ENCODE data around the gene RPUSD3.

Gene RPUSD3

DNA sequence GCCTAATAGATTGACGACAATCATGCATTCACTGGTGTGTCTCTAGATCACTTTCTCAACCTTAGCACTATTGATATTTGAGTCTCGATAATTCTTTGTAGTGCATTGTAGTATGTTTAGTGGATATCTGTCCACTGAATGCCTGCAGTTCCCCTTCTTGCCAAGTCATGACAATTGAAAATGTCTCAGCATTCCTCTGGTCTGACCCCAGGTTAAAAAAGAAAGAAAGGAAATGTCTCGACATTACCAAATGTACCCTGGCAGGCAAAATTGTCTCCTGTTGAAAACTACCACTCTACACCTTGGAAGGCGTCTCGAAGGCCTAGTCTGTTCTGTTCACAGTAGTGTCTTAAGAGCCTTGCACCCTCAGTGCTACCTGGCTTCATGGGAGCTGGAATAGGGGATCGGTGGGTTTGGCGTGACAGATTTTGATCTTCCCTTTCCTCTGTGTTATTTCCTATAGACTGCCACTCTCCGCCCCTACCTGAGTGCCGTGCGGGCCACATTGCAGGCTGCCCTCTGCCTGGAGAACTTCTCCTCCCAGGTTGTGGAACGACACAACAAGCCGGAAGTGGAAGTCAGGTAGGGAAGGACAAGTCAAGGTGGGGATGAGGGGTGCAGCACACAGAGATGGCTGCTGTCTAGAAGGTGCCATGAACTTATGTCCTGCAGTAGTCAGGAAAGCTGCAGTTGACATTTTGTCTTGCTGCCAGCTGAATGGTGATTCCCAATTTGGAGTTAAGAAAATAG, 46.4 kb downstream of the RPUSD3 start:
- no peak for DNase-seq

DNA sequence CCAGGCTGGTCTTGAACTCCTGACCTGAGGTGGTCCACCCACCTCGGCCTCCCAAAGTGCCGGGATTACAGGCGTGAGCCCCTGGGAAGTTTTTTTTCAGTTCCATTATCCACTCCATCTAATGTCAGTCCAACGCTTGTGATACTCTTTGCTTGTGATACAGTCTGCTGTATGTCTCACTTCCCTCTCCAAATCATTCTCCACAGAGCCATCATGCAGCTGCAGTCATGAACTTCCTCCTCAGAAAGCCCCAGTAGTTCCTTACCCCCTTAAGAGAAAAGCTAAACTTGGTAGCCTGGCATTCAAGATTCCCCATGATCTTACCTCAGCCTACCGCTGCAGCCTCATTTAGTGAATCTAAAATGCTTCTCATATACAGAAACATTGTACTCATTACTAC, 48.6 kb downstream of the RPUSD3 start:
- DNase-seq: no peak

DNA sequence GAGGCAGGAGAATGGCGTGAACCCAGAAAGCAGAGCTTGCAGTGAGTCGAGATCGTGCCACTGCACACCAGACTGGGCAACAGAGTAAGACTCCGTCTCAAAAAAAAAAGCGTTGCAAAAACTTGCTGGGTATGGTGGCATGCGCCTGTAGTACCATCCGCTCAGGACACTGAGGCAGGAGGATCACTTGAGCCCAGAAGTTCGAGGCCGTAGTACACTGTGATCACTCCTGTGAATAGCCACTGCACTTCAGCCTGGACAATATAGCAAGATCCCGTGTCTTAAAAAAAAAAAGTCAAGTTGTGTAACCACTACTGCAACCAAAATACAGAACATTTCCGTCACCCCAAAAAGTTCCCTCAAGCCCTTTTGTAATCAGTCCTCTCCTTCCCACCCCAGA, 49.4 kb downstream of the RPUSD3 start:
- DNase-seq: no peak

DNA sequence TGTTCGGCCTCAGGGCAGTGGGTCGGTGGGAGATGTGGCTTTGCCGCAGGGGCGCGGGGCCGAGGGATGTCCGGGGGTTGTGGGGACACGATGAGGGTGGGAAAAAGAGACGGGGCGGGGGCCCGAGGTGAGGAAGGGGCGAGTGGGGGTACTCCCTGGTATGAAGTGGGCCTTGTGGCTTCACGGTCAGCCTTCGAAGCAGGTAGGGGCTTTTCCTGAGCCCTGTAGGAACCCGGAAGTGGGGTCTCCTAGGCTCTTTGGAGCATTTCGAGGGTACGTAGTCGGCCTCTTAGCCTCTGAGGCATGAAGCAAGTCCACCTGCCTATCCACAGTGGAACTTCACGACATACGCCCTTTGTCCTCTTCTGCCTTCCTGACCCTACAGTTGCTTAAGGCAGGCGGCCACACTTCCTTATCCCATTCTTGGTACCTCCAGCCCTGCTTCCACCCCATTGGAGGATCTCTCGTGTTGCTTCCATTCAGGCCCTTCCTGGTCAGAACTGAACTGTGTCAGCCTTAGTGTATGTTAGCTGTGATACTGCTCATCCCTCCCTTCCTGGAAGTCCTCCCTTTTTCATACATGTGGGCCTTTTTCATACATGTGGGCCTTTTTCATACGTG, 50.5 kb downstream of the RPUSD3 start:
- DNase-seq: no peak

DNA sequence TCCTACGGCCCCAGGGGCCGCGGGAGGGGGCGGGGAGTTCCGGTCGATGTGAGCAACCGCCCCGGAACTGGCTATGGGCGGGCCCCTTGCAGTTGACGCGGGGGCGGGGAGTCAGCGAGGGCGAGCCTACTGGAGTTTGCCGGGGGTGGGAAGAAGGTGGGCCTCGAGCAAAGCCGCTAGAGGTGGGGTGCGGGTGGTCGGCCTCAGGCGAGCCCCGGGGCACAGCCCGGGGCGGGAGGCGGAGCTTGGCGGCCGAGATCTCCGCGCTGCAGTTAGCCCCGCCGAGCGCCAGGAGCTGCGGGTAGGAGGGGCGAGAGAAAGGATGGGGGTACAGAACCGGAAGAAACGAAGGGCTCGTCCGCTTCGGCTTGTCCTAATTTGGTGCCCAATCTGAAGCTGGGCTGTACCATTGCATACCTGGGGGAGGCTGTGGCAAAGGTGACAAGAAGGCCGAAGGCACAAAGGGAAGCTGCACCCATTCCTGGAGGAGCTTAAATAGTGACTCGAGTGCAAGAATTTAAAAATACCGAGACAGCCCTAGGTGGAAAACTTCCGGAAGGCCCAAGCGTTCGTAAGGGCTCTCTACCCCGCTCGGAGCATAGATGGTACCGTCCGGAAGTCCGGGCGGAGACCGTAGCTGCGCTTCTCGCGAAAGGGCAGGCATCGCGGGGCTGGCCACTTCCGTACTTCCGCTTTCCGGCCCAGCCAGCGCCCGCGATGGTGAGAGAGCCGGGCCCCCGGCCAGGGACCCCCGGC, 51.2 kb downstream of the RPUSD3 start, which contains the start of the genes ARPC4 and TADA3:
TSS of gene ARPC4 (plus strand) at position 678 of the 756 bp plus-strand sequence. CDS start at position 718, 40 bp downstream.
TSS of gene TADA3 (minus strand) at position 69 of the 756 bp plus-strand sequence. CDS start 1,007 bp downstream, outside the sequence.
- peak; percentile 97 for DNase-seq

DNA sequence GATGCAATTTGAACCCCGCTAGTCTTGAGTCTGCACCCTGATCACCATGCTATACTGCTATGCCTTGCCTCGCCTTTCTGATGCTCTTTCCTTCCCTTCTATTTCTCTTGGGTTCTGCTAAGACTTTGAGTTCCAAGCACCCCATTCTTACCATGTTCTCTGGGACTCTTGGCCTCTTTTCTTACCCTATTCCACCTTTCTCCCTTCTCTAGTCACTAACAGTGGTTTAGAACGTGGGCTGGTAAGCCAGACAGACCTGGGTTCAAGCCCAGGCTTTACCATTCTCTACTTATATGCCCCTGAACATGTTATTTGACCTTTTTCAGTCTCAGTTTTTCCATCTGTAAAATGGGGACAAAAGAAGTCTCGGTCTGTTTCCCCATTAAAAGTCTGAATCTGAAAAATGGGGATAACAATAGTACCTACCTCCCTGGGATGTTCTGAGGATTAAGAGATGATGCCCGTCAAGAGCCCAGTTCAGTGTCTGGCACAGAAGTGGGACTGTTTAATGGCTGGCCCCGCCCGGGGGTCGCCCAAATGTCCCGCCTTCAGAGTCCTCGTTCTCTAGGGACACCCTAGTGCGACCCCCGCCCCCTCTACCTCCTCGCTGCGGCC, 51.9 kb downstream of the RPUSD3 start:
- no peak for DNase-seq

DNA sequence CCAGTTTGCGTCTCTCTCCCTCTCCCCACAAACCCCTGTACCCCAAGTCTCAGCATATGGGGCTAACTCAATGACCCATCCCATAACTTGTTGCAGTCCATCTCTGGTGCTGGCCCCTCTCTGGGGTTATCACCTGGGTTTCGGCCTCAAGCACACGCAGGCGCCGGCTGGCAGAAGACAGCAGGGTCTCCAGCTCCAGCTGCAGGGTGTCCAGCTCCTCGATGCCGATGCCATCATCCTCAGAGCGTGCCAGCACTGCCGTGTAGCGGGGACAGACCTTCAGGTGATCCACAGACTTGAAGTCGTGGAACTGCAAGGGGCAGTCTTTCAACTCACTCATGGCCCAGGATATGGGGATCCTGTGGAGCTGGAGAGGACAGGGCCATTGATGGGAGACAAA, 52.7 kb downstream of the RPUSD3 start:
- no peak for DNase-seq
